ENCODE results near the gene KCNJ9.

DNA sequence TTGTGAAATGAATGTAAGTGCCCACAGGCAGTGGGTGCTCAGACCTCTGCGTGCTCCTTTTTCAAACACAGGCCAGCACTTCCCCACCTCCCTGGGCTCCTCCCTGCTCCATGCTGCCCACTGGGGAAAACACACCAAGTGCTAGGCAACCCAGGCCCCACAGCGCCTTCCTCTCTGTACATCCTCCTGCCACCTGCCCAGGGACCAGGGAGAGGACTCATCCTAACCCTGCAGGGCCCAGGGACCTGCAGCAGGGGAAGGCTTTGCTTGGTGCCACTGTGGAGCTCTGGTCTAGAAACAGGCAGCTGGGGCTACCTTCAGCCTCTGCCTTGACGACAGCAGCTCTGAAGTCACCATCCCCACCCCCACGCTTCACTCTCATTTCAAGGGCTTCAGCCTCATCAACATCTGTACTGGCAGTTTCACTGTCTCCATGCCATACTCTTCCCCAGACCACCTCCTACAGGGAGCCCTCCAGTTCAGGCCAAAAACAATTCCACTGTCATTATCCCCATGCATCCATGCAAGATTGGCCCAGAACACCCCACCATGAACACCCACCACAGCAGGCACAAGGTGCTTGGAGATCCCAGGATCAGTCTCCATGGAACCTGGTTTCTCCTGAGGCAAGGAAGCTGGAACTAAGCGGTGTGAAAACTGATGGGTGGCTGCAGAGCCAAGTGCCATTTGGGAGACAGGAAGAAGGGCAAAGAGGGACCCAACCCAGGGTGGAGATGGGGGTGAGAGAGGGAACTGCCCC, 16.0 kb downstream of the KCNJ9 start:
- no peak for TF ChIP-seq POLR2AphosphoS5 (IDR thresholded peaks at IDR 0.05; ENCODE audit: insufficient read depth, low read depth, low read length)
- TF ChIP-seq EZH2 (IDR thresholded peaks at IDR 0.05; ENCODE audit: borderline replicate concordance, low read depth, low read length, severe bottlenecking): no peak
- TF ChIP-seq, protein P1, sequence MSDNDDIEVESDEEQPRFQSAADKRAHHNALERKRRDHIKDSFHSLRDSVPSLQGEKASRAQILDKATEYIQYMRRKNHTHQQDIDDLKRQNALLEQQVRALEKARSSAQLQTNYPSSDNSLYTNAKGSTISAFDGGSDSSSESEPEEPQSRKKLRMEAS (IDR thresholded peaks at IDR 0.05; ENCODE audit: insufficient read depth, insufficient read length): no peak
- TF ChIP-seq POLR2A (IDR thresholded peaks at IDR 0.05; ENCODE audit: low read depth, low read length): no peak
- TF ChIP-seq GATA2 (IDR thresholded peaks at IDR 0.05; ENCODE audit: insufficient read depth, insufficient read length, low read depth, low read length): no peak
- TF ChIP-seq, protein P2, sequence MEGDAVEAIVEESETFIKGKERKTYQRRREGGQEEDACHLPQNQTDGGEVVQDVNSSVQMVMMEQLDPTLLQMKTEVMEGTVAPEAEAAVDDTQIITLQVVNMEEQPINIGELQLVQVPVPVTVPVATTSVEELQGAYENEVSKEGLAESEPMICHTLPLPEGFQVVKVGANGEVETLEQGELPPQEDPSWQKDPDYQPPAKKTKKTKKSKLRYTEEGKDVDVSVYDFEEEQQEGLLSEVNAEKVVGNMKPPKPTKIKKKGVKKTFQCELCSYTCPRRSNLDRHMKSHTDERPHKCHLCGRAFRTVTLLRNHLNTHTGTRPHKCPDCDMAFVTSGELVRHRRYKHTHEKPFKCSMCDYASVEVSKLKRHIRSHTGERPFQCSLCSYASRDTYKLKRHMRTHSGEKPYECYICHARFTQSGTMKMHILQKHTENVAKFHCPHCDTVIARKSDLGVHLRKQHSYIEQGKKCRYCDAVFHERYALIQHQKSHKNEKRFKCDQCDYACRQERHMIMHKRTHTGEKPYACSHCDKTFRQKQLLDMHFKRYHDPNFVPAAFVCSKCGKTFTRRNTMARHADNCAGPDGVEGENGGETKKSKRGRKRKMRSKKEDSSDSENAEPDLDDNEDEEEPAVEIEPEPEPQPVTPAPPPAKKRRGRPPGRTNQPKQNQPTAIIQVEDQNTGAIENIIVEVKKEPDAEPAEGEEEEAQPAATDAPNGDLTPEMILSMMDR (IDR thresholded peaks at IDR 0.05; ENCODE audit: extremely low read depth in 1 of 2, insufficient read depth in 1 of 2, low read depth in 1 of 2, low read length in 2 of 2): no peak
